HG03342 (cell line): ENCODE measurements around the gene PTPRN2.
"Not testable (repeated sequence)": the region's sequence is repeated elsewhere in the genome, so short reads cannot be mapped to it uniquely, and the experiment has no call there.

Experiments used
- ATAC-seq: cut with Tn5 transposase; IDR thresholded peaks from one replicate; pipeline ENCODE4 v1.9.1; 2021; ENCODE audit warnings: mild to moderate bottlenecking, moderate library complexity; ENCODE audit not compliant: unreplicated experiment

Gene PTPRN2

DNA sequence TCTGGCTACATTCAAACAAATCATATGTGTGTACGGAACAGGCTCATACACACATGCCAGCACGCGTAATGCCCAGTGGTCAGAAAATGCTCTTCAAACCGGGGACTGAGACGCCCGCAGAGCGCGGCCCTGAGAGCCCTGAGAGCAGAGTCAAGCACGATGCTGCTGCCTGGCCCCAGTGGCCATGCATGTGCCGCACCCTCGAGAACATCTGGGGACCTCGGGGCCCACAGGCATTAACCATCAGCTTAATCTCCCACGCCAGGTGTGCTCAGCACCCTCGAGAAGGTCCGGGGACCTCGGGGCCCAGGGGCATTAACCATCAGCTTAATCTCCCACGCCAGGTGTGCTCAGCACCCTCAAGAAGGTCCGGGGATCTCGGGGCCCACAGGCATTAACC lies 163.1 kb downstream of the PTPRN2 start:
- ATAC-seq, result no peak

GRCh38 chr7:158424011-158424410 lies 163.6 kb downstream of the PTPRN2 start:
- ATAC-seq, result no peak

GRCh38 chr7:158422887-158423560 lies 164.6 kb downstream of the PTPRN2 start:
- no peak for ATAC-seq

GRCh38 chr7:158422196-158422886 lies 165.3 kb downstream of the PTPRN2 start:
- no peak for ATAC-seq

- no peak for ATAC-seq
Observed at GRCh38 chr7:158421361-158421760, 166.3 kb downstream of the PTPRN2 start.

- ATAC-seq, result no peak
Observed at GRCh38 chr7:158420591-158421340, 166.9 kb downstream of the PTPRN2 start.

DNA sequence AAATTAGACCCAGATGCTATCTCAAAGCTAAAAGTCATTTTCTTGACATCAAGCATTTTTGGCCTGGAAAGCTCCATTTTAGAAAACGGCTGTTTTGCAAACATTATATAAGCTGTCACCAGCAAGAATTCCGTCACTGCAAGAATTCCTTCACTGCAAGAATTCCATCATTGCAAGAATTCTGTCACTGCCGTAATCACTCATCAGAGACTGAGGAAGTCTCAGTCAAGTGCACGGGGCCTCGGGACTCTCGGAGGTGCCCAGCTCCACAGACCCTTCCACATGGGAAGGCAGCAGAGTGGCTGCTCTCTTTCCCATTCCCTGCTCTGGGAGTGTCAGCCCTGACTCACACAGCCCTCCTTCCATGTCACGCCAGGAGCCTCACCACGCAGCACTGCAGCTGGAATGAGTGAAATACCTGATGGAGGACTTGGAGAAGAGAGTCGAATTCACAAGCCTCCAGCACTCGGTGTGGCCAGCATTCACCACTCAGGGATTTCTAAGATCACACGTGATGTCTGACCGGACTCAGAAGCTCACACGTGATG lies 168.3 kb downstream of the PTPRN2 start:
- ATAC-seq, result no peak

DNA sequence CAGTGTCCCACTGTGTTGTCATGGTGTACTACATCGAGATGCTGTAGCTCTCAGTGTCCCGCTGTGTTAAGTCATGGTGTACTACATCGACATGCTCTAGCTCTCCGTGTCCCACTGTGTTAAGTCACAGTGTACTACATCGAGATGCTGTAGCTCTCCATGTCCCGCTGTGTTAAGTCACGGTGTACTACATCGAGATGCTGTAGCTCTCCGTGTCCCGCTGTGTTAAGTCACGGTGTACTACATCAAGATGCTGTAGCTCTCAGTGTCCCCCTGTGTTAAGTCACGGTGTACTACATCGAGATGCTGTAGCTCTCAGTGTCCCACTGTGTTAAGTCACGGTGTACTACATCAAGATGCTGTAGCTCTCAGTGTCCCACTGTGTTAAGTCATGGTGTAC lies 169.2 kb downstream of the PTPRN2 start:
- ATAC-seq, result not testable (repeated sequence)

DNA sequence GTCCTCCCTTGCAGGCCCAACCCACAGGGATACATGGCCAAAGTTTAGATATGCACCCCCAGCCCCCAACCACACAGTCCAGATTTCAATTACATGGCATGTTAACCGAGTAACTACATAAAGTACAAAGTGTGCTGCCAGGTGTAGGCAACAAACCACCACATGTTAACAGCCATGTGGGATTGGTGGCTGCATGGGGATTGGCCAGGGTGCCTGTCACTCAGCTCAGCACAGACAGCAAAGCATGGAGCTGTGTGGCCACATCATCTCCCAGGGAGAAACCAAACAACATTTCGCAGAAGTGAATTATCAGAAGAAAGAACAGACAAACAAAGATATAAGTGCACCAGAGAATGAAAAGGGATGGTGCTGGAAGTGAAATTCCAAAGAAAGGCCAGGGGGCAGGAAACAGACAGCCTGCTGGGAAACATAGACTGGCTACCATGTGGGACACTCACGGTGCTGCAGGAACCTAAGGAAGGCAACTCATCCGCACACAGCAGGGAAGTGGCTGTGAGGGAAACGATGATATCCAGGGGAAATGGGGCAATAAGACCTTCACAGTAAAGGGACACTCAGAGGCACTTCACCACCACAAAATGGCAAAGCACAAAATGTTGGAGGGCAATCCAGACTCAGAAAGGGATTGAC lies 171.2 kb downstream of the PTPRN2 start:
- no peak for ATAC-seq

DNA sequence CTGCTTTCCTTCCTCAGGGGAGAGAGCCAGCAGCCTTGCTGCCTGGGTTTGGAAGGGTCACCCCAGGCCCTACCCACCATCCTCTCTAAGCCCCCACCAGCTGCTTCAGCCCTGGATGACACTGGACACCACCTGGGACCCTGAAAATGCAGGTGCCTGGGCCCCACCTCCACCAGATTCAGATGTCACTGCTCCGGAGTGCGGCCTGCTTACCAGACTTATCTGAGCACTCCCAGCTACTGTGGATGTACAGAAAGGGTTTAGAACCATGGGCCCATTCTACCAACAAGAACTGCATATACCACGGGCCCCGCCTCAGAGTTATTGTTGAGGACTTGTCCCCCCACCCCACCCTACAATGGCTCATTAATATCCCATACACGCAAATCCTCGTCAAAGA lies 172.3 kb downstream of the PTPRN2 start:
- ATAC-seq, result no peak

- no peak for ATAC-seq
Observed at GRCh38 chr7:158414486-158414961, 173.1 kb downstream of the PTPRN2 start.

DNA sequence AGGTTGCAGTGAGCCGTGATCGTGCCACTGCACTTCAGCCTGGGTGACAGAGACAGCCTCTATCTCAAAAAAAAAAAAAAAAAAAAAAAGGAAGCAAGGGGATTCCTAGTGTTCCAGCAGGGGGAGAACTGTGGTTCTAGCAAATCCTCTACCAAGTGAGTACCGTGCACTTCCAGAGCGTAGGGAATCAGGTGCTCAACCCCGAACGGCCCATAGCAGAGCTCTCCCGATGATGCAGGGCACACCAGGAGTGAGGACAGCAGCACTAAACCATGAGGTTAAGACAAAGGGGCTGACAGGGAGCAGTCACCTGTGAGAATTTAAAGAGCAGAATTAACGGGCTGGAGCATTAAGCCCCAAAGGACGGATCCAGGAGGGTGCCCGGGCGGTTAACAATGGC lies 173.6 kb downstream of the PTPRN2 start:
- no peak for ATAC-seq

GRCh38 chr7:158411232-158411950 lies 176.2 kb downstream of the PTPRN2 start:
- no peak for ATAC-seq

GRCh38 chr7:158410720-158411119 lies 176.9 kb downstream of the PTPRN2 start:
- ATAC-seq, result no peak

- ATAC-seq, result no peak
Observed at GRCh38 chr7:158409816-158410330, 177.8 kb downstream of the PTPRN2 start.

GRCh38 chr7:158409120-158409519 lies 178.5 kb downstream of the PTPRN2 start:
- ATAC-seq, result no peak

DNA sequence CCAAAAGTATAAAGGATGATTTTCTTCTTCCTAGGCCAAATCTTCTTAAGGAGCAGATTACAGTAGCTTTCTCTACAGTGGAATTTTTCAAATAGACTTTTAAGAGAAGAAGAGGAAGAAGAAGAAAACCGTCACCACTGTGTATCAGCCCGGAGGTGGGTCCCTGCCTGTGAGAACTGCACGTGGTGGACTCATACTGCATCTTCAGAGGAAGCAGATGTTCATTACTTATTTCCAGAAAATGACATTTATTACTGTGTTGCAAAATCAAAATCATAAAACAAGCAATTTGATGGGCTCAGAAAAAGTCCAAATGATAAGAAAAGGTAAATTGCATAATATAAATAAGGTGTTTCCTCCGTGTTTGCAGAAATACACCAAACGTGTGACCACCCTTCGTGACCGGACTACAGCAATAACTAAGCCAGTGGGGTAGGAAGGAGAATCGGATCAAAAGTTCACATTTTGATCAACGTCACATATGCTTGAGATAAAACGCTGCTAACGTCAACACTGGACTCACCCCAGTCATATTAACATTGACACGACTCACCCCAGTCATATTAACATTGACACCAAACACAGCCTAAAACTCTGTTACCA lies 179.2 kb downstream of the PTPRN2 start:
- no peak for ATAC-seq

DNA sequence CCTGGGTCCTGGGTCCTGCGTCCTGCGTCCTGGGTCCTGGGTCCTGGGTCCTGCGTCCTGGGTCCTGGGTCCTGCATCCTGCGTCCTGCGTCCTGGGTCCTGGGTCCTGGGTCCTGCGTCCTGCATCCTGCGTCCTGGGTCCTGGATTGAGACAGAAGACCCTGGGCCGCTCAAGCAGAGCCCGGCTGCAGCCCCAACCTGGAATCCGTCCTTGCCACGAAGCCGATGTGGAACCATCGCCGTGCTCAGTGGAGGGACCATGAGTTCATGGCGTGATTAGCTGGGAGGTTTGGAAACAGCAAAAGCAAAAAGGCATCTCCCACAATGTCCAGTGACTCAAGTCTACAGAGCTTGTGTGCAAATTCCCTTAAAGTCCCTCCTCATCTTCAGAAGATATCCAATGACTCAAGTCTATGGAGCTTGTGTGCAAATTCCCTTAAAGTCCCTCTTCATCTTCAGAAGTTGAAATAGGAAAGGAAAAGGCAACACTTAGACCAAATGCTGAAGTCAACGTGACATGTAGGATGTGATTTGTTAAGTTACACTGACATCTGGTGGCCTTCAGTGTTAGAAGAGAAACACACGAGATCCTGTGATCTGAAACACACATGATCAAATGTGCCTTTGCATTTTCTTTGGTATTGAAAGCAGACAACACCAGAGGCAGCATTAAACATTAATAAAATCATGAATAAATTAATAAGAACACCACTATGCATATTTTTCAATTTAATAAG lies 179.9 kb downstream of the PTPRN2 start:
- no peak for ATAC-seq

- ATAC-seq, result no peak
Observed at GRCh38 chr7:158406801-158407200, 180.8 kb downstream of the PTPRN2 start.
